Endothelial cell of umbilical vein (primary cell): ENCODE data around the gene CACNB4. TPM values are rescaled to one million over a fixed set of nuclear protein-coding genes. Genes with fewer than 3 reads are reported as not detected.
"Not testable (repeated sequence)": the region's sequence is repeated elsewhere in the genome, so short reads cannot be mapped to it uniquely, and the experiment has no call there.

Experiments used
- BruUV-seq: library from RNA; stranded (reverse); fragments of 400-500 nt; replicated peaks from 2 replicates; lab custom pipeline; 2021; lab: Mats Ljungman, UMichigan
- CTCF ChIA-PET: fragments of 300-600, 350-600 bp; sonication (Branson Sonifier 250); formaldehyde crosslinking; loops from one replicate; lab custom pipeline; 2021; ENCODE audit warnings: antibody characterized with exemption, inconsistent platforms; lab: Charles Lee
- POLR2A ChIA-PET: fragments of 300-600, 350-600 bp; sonication (Branson Sonifier 250); formaldehyde crosslinking; loops from one replicate; lab custom pipeline; 2021; ENCODE audit warnings: antibody characterized with exemption, inconsistent platforms; lab: Charles Lee
- DNase-seq: peaks from one replicate; pipeline ENCODE4 v3.0.0-alpha.2; 2011; ENCODE audit warnings: low read depth, low spot score
- FAIRE-seq: peaks from 2 replicates; lab custom pipeline; 2011; peaks lifted over from hg19 to GRCh38; lab: Jason Lieb, UNC
- H2AFZ ChIP-seq: 2 replicates; pipeline ENCODE4 v1.6.0; 2012; ENCODE audit warnings: low read depth, low read length, control low read depth, inconsistent platforms
- H3K27ac ChIP-seq: 2 replicates; pipeline ENCODE4 v1.5.1; 2011; ENCODE audit warnings: low read depth, mild to moderate bottlenecking, control low read depth, low read length, moderate library complexity; ENCODE audit not compliant: insufficient read depth
- H3K27me3 ChIP-seq, 2 experiments: 2 replicates each; pipeline versions ENCODE4 v1.6.0 to v1.6.1; 2011; ENCODE audit warnings: low read length in 2 of 2, mixed read lengths in 1 of 2; ENCODE audit not compliant: control insufficient read depth in 2 of 2, insufficient read depth in 2 of 2
- H3K36me3 ChIP-seq, 2 experiments: 2 replicates in 1 of 2; 3 replicates in 1 of 2; pipeline ENCODE4 v1.5.1; 2011; ENCODE audit warnings: low read length in 2 of 2, mild to moderate bottlenecking in 1 of 2, moderate library complexity in 1 of 2; ENCODE audit not compliant: control insufficient read depth in 2 of 2, insufficient read depth in 2 of 2; ENCODE audit errors: extremely low read depth in 1 of 2
- H3K4me1 ChIP-seq: 3 replicates; pipeline ENCODE4 v1.5.1; 2011; ENCODE audit warnings: mild to moderate bottlenecking, low read length; ENCODE audit not compliant: control insufficient read depth, insufficient read depth; ENCODE audit errors: extremely low read depth
- H3K4me2 ChIP-seq: 2 replicates; pipeline ENCODE4 v1.6.1; 2011; ENCODE audit warnings: low read length, control low read depth, mixed read lengths; ENCODE audit not compliant: insufficient read depth
- H3K4me3 ChIP-seq, 3 experiments: fragments of 200-600 bp in 1 of 3; sonication (generic), shearing (Covaris generic) in 1 of 3; replicated peaks in 1 of 3; 2 replicates each; pipeline ENCODE4 v1.5.1; 2011 to 2016; ENCODE audit warnings: control low read depth in 3 of 3, low read length in 3 of 3, mild to moderate bottlenecking in 2 of 3, inconsistent platforms in 1 of 3, low read depth in 1 of 3, moderate library complexity in 1 of 3; ENCODE audit not compliant: insufficient read depth in 1 of 3
- H3K79me2 ChIP-seq: 2 replicates; pipeline ENCODE4 v1.6.0; 2012; ENCODE audit warnings: low read length, inconsistent platforms; ENCODE audit not compliant: control insufficient read depth, insufficient read depth
- H3K9ac ChIP-seq: replicated peaks from 2 replicates; pipeline ENCODE3; 2011; ENCODE audit warnings: low read length, control low read depth; ENCODE audit not compliant: insufficient read depth; ENCODE audit errors: extremely low read depth
- H3K9me1 ChIP-seq: replicated peaks from 3 replicates; pipeline ENCODE4 v1.6.0; 2011; ENCODE audit warnings: mild to moderate bottlenecking, low read length; ENCODE audit not compliant: control insufficient read depth, insufficient read depth; ENCODE audit errors: extremely low read depth
- H3K9me3 ChIP-seq: replicated peaks from 2 replicates; pipeline ENCODE4 v1.5.1; 2012; ENCODE audit warnings: low read length, inconsistent platforms; ENCODE audit not compliant: control insufficient read depth, insufficient read depth
- H4K20me1 ChIP-seq: replicated peaks from 2 replicates; pipeline ENCODE3; 2011; ENCODE audit warnings: mild to moderate bottlenecking, low read length; ENCODE audit not compliant: control insufficient read depth, insufficient read depth; ENCODE audit errors: extremely low read depth
- CTCF ChIP-seq, 2 donors: IDR thresholded peaks; 1 replicate in 1 of 2; 2 replicates in 1 of 2; pipeline ENCODE4 v1.5.1; 2011; ENCODE audit warnings: low read length in 2 of 2, mild to moderate bottlenecking in 2 of 2, moderate library complexity in 2 of 2, control low read depth in 1 of 2, inconsistent platforms in 1 of 2, low read depth in 1 of 2; ENCODE audit not compliant: insufficient read depth in 1 of 2; ENCODE audit errors: extremely low read depth in 1 of 2
- EZH2 ChIP-seq: IDR thresholded peaks from 2 replicates; pipeline ENCODE4 v1.6.1; 2012; ENCODE audit warnings: borderline replicate concordance, low read depth, mild to moderate bottlenecking, moderate library complexity, low read length, inconsistent platforms; ENCODE audit not compliant: severe bottlenecking
- FOS ChIP-seq: IDR thresholded peaks from 2 replicates; pipeline ENCODE4 v1.6.1; 2011; ENCODE audit warnings: mild to moderate bottlenecking, low read length, moderate library complexity, borderline replicate concordance; ENCODE audit not compliant: insufficient read depth
- GATA2 ChIP-seq: IDR thresholded peaks from 2 replicates; pipeline ENCODE4 v1.7.0; 2011; ENCODE audit warnings: low read depth, mild to moderate bottlenecking, moderate library complexity, mixed read lengths, low read length; ENCODE audit not compliant: insufficient read length, insufficient read depth
- JUN ChIP-seq: IDR thresholded peaks from 2 replicates; pipeline ENCODE4 v1.6.1; 2011; ENCODE audit warnings: borderline replicate concordance, low read depth; ENCODE audit not compliant: insufficient read length, insufficient read depth
- MYC ChIP-seq: IDR thresholded peaks from one replicate; pipeline ENCODE4 v1.6.1; 2011; ENCODE audit warnings: mild to moderate bottlenecking, low read depth, low read length
- POLR2A ChIP-seq: IDR thresholded peaks from 2 replicates; pipeline ENCODE4 v1.6.1; 2012; ENCODE audit warnings: low read depth, mild to moderate bottlenecking, control low read depth, low read length
- POLR2AphosphoS5 ChIP-seq: IDR thresholded peaks from 2 replicates; pipeline ENCODE4 v1.6.1; 2012; ENCODE audit warnings: low read depth, mild to moderate bottlenecking, control low read depth, low read length, moderate library complexity; ENCODE audit not compliant: insufficient read depth
- dilution Hi-C: fragments of 300-500 bp; cut with MboI; formaldehyde crosslinking; loops from one replicate; pipeline ENCODE4 v1.15.0; 2019; ENCODE audit warnings: low sequenced_read_pairs; ENCODE audit not compliant: extremely low pct_ligation_motif_present
- intact Hi-C: fragments of 100-400 bp; cut with micrococcal nuclease; formaldehyde crosslinking; loops from one replicate; pipeline ENCODE4 v1.10.0; 2022
- polyA plus RNA-seq, 4 experiments: library from polyadenylated mRNA; depleted of rRNA in 3 of 4; stranded (reverse) in 3 of 4; unstranded in 1 of 4; fragments of >200 nt; gene quantifications; 2 replicates each; pipeline versions ENCODE4 v1.2.1 to v1.2.3, GENCODE V29; 2011 to 2012; ENCODE audit warnings: missing spikeins in 1 of 4
- total RNA-seq: library from RNA; stranded (reverse); gene quantifications from 2 replicates; pipeline ENCODE4 v1.2.3, GENCODE V29; 2021
- TF ChIP-seq, protein P1 (sequence below): IDR thresholded peaks from 2 replicates; pipeline ENCODE4 v1.6.1; 2011; ENCODE audit not compliant: insufficient read depth, insufficient read length

CACNB4 gene
- total and polyA plus RNA-seq, 2 donors (not counting 3 experiments of a cell fraction or from before 2014, with no cell fraction given) = 0.23 to 0.58 TPM

DNA sequence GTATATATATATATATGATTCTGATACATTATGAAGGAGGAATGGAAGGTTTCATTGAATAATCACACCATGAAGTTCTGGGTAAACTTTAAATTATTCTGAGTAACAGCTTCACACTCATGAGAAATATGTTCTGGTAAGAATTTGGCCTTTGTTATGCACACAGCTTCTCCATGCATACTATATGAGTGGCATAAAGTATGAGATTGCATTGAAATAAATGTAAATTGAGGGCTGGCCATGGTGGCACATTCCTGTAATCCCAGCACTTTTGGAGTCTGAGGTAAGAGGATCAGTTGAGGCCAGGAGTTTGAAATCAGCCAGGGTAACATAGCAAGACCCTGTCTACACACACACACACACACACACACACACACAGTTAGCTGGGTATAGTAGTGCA is 220.6 kb downstream of the CACNB4 start:
- H2AFZ ChIP-seq = no peak overlapping the region
- TF ChIP-seq MYC = no peak
- TF ChIP-seq POLR2A = no peak
- no peak for TF ChIP-seq JUN
- no peak for TF ChIP-seq EZH2
- no peak for TF ChIP-seq GATA2
- TF ChIP-seq CTCF (IDR thresholded peaks at IDR 0.05; ENCODE audit: extremely low read depth in 1 of 2, insufficient read depth in 1 of 2, low read depth in 1 of 2, low read length in 2 of 2) = no peak
- TF ChIP-seq POLR2AphosphoS5 = no peak
- TF ChIP-seq FOS = no peak
- TF ChIP-seq, protein P1, sequence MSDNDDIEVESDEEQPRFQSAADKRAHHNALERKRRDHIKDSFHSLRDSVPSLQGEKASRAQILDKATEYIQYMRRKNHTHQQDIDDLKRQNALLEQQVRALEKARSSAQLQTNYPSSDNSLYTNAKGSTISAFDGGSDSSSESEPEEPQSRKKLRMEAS = no peak
- no peaks in the 10 kb centered on the region for H3K9me1 ChIP-seq
- no peaks in the 10 kb centered on the region for H3K79me2 ChIP-seq
- ChIA-PET CTCF (interaction anchor here (0.8 to 2.3 kb wide), 5 partner anchors 13 to 147 kb away, joined by 3 to 9 read pairs (median 4); no protein-coding TSS in a partner anchor), POLR2A (interaction anchor here (1.7 kb wide), 1 partner anchor 50 kb away, joined by 5 read pairs; the partner anchor contains the start of gene ARL5A)
- H3K4me1 ChIP-seq = peaks cover 22% of the 10 kb centered on the region
- no peak overlapping the region for H3K4me2 ChIP-seq
- no TSS peak for BruUV-seq
- dilution Hi-C loops = no loop called here
- H3K9me3 ChIP-seq = no peaks in the 10 kb centered on the region
- no peaks in the 10 kb centered on the region for H3K36me3 ChIP-seq
- DNase-seq (peak; percentile 19), FAIRE-seq (no peak)
- H4K20me1 ChIP-seq = no peaks in the 10 kb centered on the region
- peaks cover 0 to 2% of the 10 kb centered on the region in 2 experiments for H3K27me3 ChIP-seq
- H3K4me3 ChIP-seq = no peak overlapping the region
- intact Hi-C loops = no loop called here
- H3K27ac ChIP-seq = peak overlapping the region; percentile 30
- no peak overlapping the region for H3K9ac ChIP-seq

GRCh38 chr2:151875631-151876030 is 223.2 kb downstream of the CACNB4 start:
- H3K27me3 ChIP-seq, POLR2A ChIA-PET: not testable (repeated sequence)

More at GRCh38 chr2:151875631-151876030, 223.2 kb downstream of the CACNB4 start:
- dilution Hi-C loops, H4K20me1 ChIP-seq, intact Hi-C loops, H3K79me2 ChIP-seq, H3K4me3 ChIP-seq, H3K27ac ChIP-seq, H2AFZ ChIP-seq, H3K9me3 ChIP-seq, H3K9me1 ChIP-seq, H3K36me3 ChIP-seq, DNase-seq, FAIRE-seq, CTCF ChIA-PET, BruUV-seq, H3K4me2 ChIP-seq, H3K9ac ChIP-seq: not testable (repeated sequence)
- H3K4me1 ChIP-seq = peaks cover 22% of the 10 kb centered on the region
